K562 (cell line): ENCODE measurements around the gene LGR6. TPM values are rescaled to one million over a fixed set of nuclear protein-coding genes. Genes with fewer than 3 reads are reported as not detected.
A peak's percentile ranks its signal among the peaks of the same experiment; 100 is the strongest.

ENCODE experiments used
- ATAC-seq: fragments of 200-7000 bp; cut with Tn5 transposase; 3 replicates; pipeline ENCODE4 v1.9.1; 2020; ENCODE audit warnings: moderate library complexity
- BruUV-seq: library from RNA; stranded (reverse); fragments of 400-500 nt; replicated peaks from 2 replicates; lab custom pipeline; 2021; lab: Mats Ljungman, UMichigan
- CTCF ChIA-PET: fragments of 300-600 bp; formaldehyde crosslinking; extraction: SDS; loops from one replicate; lab custom pipeline; 2021; ENCODE audit warnings: low intra/inter-chr PET ratio; lab: Yijun Ruan, JAX
- POLR2A ChIA-PET: fragments of 300-600, 350-650 bp; sonication (Branson Sonifier 250); formaldehyde crosslinking; extraction: SDS; loops from one replicate; lab custom pipeline; 2021; ENCODE audit warnings: antibody characterized with exemption, inconsistent platforms; lab: Yijun Ruan, JAX
- DNase-seq, 4 experiments: peaks; one replicate each; pipeline versions ENCODE4 v3.0.0 to v3.0.0-alpha.2; 2011 to 2018; ENCODE audit warnings: low spot score in 3 of 4, mixed read lengths in 3 of 4; ENCODE audit errors: extremely low read depth in 1 of 4
- FAIRE-seq: peaks from 2 replicates; lab custom pipeline; 2011; peaks lifted over from hg19 to GRCh38; lab: Jason Lieb, UNC
- H2AFZ ChIP-seq: 2 replicates; pipeline ENCODE4 v1.6.0; 2011; ENCODE audit warnings: low read depth, low read length, control low read depth, inconsistent platforms
- H3K27ac ChIP-seq: fragments of 200-600 bp; 3 replicates; pipeline ENCODE4 v1.8.0; 2011; ENCODE audit warnings: low read depth, mild to moderate bottlenecking, control low read depth, inconsistent platforms, low read length, moderate library complexity, mixed read lengths; ENCODE audit errors: extremely low read depth
- H3K27me3 ChIP-seq, 2 experiments: fragments of 300-600 bp in 1 of 2; 2 replicates in 1 of 2; 3 replicates in 1 of 2; pipeline versions ENCODE4 v1.6.0 to v1.8.0; 2011; ENCODE audit warnings: inconsistent platforms in 2 of 2, low read length in 2 of 2, mild to moderate bottlenecking in 1 of 2, mixed read lengths in 1 of 2, moderate library complexity in 1 of 2; ENCODE audit not compliant: control insufficient read depth in 2 of 2, insufficient read depth in 2 of 2
- H3K36me3 ChIP-seq: fragments of 300-600 bp; 3 replicates; pipeline ENCODE4 v1.8.0; 2011; ENCODE audit warnings: mild to moderate bottlenecking, low read length, inconsistent platforms; ENCODE audit not compliant: control insufficient read depth, insufficient read depth
- H3K4me1 ChIP-seq, 2 experiments: fragments of 200-600 bp in 1 of 2; replicated peaks in 1 of 2; 2 replicates in 1 of 2; 3 replicates in 1 of 2; pipeline versions ENCODE4 v1.5.1 to v1.8.0; 2011; ENCODE audit warnings: inconsistent platforms in 2 of 2, low read length in 2 of 2, mild to moderate bottlenecking in 1 of 2, mixed read lengths in 1 of 2, moderate library complexity in 1 of 2; ENCODE audit not compliant: control insufficient read depth in 2 of 2, insufficient read depth in 2 of 2
- H3K4me2 ChIP-seq: 2 replicates; pipeline ENCODE4 v1.6.1; 2011; ENCODE audit warnings: low read length, control low read depth, inconsistent platforms, mixed read lengths; ENCODE audit not compliant: insufficient read depth
- H3K4me3 ChIP-seq: fragments of 200-600 bp; sonication (generic), shearing (Covaris generic); 2 replicates; pipeline ENCODE4 v1.5.1; 2016; ENCODE audit warnings: control low read depth, inconsistent platforms
- H3K79me2 ChIP-seq: fragments of 200-600 bp; 3 replicates; pipeline ENCODE4 v1.8.0; 2011; ENCODE audit warnings: low read length, inconsistent platforms; ENCODE audit not compliant: control insufficient read depth, insufficient read depth
- H3K9ac ChIP-seq, 2 experiments: 2 replicates each; pipeline versions ENCODE4 v1.6.0 to v1.6.1; 2011; ENCODE audit warnings: low read depth in 2 of 2, low read length in 2 of 2, control low read depth in 1 of 2, inconsistent platforms in 1 of 2, mild to moderate bottlenecking in 1 of 2, mixed read lengths in 1 of 2; ENCODE audit not compliant: insufficient read depth in 1 of 2
- H3K9me1 ChIP-seq: one replicate; pipeline ENCODE4 v1.6.0; 2011; ENCODE audit warnings: inconsistent platforms, mild to moderate bottlenecking, low read length, moderate library complexity; ENCODE audit not compliant: control insufficient read depth, insufficient read depth
- H3K9me3 ChIP-seq: replicated peaks from 2 replicates; pipeline ENCODE4 v1.5.1; 2011; ENCODE audit warnings: low read depth, low read length, inconsistent platforms; ENCODE audit not compliant: control insufficient read depth, insufficient read depth
- H4K20me1 ChIP-seq: replicated peaks from 2 replicates; pipeline ENCODE4 v1.6.1; 2011; ENCODE audit warnings: low read length, inconsistent platforms, mixed read lengths; ENCODE audit not compliant: control insufficient read depth, insufficient read depth
- MCM3 ChIP-seq: fragments of 450-650 bp; IDR thresholded peaks from 2 replicates; pipeline ENCODE4 v1.6.1; 2016
- MYNN ChIP-seq, 2 experiments: sonication (generic); formaldehyde crosslinking in 1 of 2; IDR thresholded peaks; 2 replicates each; pipeline versions ENCODE4 v1.5.0 to v1.6.1; 2016 to 2020; ENCODE audit warnings: antibody characterized with exemption in 1 of 2, missing genetic modification reagents in 1 of 2
- PHF20 ChIP-seq: fragments of 450-650 bp; IDR thresholded peaks from 2 replicates; pipeline ENCODE4 v1.6.1; 2018; ENCODE audit not compliant: partially characterized antibody
- POLR2A ChIP-seq: fragments of 450-650 bp; conservative IDR thresholded peaks from 2 replicates; pipeline ENCODE4 v1.6.1; 2016
- POLR2G ChIP-seq: fragments of 200-400 bp; formaldehyde crosslinking; IDR thresholded peaks from 2 replicates; pipeline ENCODE4 v1.6.1; 2017; ENCODE audit warnings: low read depth, mild to moderate bottlenecking, antibody characterized with exemption, low read length, moderate library complexity
- RBFOX2 ChIP-seq: fragments of 200-400 bp; formaldehyde crosslinking; IDR thresholded peaks from 2 replicates; pipeline ENCODE4 v1.6.1; 2017; ENCODE audit warnings: low read depth, mild to moderate bottlenecking, low read length, moderate library complexity
- SAP30 ChIP-seq: fragments of 200-600 bp; sonication (generic); IDR thresholded peaks from 2 replicates; pipeline ENCODE4 v1.6.1; 2012; ENCODE audit warnings: borderline replicate concordance, low read depth, mild to moderate bottlenecking, moderate library complexity, low read length, control low read depth, inconsistent platforms; ENCODE audit not compliant: insufficient read depth, poor library complexity, severe bottlenecking
- SREBF1 ChIP-seq: fragments of 150-350 bp; IDR thresholded peaks from 2 replicates; pipeline ENCODE4 v1.6.1; 2014; ENCODE audit warnings: antibody characterized with exemption, low read depth, low read length, borderline replicate concordance
- ZFP30 ChIP-seq: fragments of 250-450 bp; sonication (Bioruptor Pico); IDR thresholded peaks from 2 replicates; pipeline ENCODE4 v1.8.0; 2022; ENCODE audit warnings: moderate library complexity, mild to moderate bottlenecking, inconsistent platforms, borderline replicate concordance
- ZNF23 ChIP-seq: fragments of 250-450 bp; sonication (Bioruptor Pico); IDR thresholded peaks from 2 replicates; pipeline ENCODE4 v1.4.0; 2020; ENCODE audit warnings: mild to moderate bottlenecking
- ZNF668 ChIP-seq: fragments of 250-450 bp; sonication (Bioruptor Pico); IDR thresholded peaks from 2 replicates; pipeline ENCODE4 v1.8.0; 2022; ENCODE audit warnings: mild to moderate bottlenecking, inconsistent platforms
- ZNF75A ChIP-seq: fragments of 450-650 bp; formaldehyde crosslinking; IDR thresholded peaks from 2 replicates; pipeline ENCODE4 v1.4.0; 2020; ENCODE audit warnings: mild to moderate bottlenecking
- WGBS: fragments of 100-300 bp; shearing (Covaris generic); methylation state at CpG from one replicate; pipeline ENCODE4 v1.1.6; 2016; ENCODE audit warnings: low coverage, mixed read lengths; ENCODE audit not compliant: insufficient coverage; ENCODE audit errors: missing lambda C conversion rate; 5-methylcytosine and 5-hydroxymethylcytosine counted together
- in situ Hi-C: fragments of 300-500 bp; cut with MboI; formaldehyde crosslinking; loops from 4 replicates; pipeline ENCODE4 v1.15.0; 2018; ENCODE audit warnings: inconsistent platforms, mixed read lengths
- intact Hi-C: fragments of 100-400 bp; cut with micrococcal nuclease; formaldehyde crosslinking; loops from 2 replicates; pipeline ENCODE4 v1.14.2; 2022
- polyA plus RNA-seq, 8 experiments: library from polyadenylated mRNA; depleted of rRNA in 4 of 8; stranded (reverse) in 5 of 8; unstranded in 3 of 8; fragments of >200 nt; fragmentation: Nextera tagmentation in 2 of 8; fragmentation: Illumina TruSeq in 1 of 8; extraction: Ambion mirVana in 2 of 8; extraction: Trizol in 1 of 8; gene quantifications; 2 replicates each; pipeline versions ENCODE4 v1.2.1 to v1.2.3, GENCODE V29; 2011 to 2014; ENCODE audit warnings: inconsistent platforms in 1 of 8, missing spikeins in 1 of 8
- total RNA-seq, 7 experiments: library from RNA; depleted of rRNA in 6 of 7; stranded (reverse); fragments of >200 nt in 6 of 7; fragmentation: Illumina TruSeq in 2 of 7; extraction: Trizol in 2 of 7; gene quantifications; 2 replicates each; pipeline versions ENCODE4 v1.2.1 to v1.2.3, GENCODE V29; 2011 to 2021; ENCODE audit warnings: low replicate concordance in 1 of 7
- TF ChIP-seq, protein P1 (sequence below): sonication (generic); formaldehyde crosslinking; IDR thresholded peaks from 2 replicates; pipeline ENCODE4 v1.8.0; 2022; ENCODE audit warnings: mild to moderate bottlenecking, missing genetic modification reagents

The LGR6 gene
- total and polyA plus RNA-seq, 9 of the 15 experiments (the other 6 are each of a cell fraction or from before 2014, with no cell fraction given), result 0.01 to 0.54 (median 0.17) TPM; not detected in 1

DNA sequence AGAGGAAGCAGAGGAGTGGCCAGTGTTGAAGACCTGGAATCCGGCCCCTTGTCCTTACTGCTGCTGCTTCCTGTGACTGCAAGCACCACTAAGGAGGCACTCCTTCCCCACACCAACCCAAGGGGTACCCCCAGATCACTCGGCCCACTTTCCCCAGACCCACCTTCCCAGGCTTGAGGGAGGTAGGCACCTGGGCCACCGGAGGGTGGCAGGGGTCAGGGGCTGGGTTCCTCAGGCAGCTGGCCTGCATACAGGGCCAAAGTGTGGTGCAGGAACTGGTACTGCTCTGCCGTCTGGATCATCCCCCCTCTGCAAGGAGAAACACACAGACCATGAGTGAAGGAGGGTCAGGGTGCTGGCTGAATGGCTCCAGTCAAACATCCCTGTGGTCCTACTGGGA lies 45.2 kb upstream of the LGR6 start:
- no peak for ATAC-seq
- no TSS peak for BruUV-seq
- H3K4me2 ChIP-seq, result no peak overlapping the region
- H4K20me1 ChIP-seq, result peaks cover 7% of the 10 kb centered on the region; the same call in 1 of the 2 replicates
- peaks cover 25 to 35% of the 10 kb centered on the region in 2 experiments; a peak in 4 of 5 replicates for H3K4me1 ChIP-seq
- intact Hi-C loops, result no loop called here
- WGBS, result 81% methylated on average over 4 of the region's 4 CpGs
- DNase-seq, result no peak
- 0 out of 2 replicates have a peak, but pooled peaks have one; percentile 12 for TF ChIP-seq MYNN (IDR thresholded peaks at IDR 0.05)
- no peak for TF ChIP-seq MYNN (CRISPR knock-in tag; IDR thresholded peaks at IDR 0.05)
- TF ChIP-seq MCM3, result no peak
- no peak for TF ChIP-seq ZNF668
- TF ChIP-seq ZNF23, result no peak
- TF ChIP-seq SAP30, result no peak
- TF ChIP-seq SREBF1, result no peak
- TF ChIP-seq POLR2G, result peak; percentile 62
- no peak for TF ChIP-seq ZNF75A (CRISPR knock-in tag)
- no peak for TF ChIP-seq PHF20
- TF ChIP-seq RBFOX2, result peak; percentile 58
- TF ChIP-seq, protein P1, sequence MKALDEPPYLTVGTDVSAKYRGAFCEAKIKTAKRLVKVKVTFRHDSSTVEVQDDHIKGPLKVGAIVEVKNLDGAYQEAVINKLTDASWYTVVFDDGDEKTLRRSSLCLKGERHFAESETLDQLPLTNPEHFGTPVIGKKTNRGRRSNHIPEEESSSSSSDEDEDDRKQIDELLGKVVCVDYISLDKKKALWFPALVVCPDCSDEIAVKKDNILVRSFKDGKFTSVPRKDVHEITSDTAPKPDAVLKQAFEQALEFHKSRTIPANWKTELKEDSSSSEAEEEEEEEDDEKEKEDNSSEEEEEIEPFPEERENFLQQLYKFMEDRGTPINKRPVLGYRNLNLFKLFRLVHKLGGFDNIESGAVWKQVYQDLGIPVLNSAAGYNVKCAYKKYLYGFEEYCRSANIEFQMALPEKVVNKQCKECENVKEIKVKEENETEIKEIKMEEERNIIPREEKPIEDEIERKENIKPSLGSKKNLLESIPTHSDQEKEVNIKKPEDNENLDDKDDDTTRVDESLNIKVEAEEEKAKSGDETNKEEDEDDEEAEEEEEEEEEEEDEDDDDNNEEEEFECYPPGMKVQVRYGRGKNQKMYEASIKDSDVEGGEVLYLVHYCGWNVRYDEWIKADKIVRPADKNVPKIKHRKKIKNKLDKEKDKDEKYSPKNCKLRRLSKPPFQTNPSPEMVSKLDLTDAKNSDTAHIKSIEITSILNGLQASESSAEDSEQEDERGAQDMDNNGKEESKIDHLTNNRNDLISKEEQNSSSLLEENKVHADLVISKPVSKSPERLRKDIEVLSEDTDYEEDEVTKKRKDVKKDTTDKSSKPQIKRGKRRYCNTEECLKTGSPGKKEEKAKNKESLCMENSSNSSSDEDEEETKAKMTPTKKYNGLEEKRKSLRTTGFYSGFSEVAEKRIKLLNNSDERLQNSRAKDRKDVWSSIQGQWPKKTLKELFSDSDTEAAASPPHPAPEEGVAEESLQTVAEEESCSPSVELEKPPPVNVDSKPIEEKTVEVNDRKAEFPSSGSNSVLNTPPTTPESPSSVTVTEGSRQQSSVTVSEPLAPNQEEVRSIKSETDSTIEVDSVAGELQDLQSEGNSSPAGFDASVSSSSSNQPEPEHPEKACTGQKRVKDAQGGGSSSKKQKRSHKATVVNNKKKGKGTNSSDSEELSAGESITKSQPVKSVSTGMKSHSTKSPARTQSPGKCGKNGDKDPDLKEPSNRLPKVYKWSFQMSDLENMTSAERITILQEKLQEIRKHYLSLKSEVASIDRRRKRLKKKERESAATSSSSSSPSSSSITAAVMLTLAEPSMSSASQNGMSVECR (CRISPR knock-in tag), result 0 out of 2 replicates have a peak, but pooled peaks have one; percentile 28
- no peak for TF ChIP-seq ZFP30 (CRISPR knock-in tag)
- TF ChIP-seq POLR2A, result 0 out of 2 replicates have a peak, but pooled peaks have one; percentile 15
- H3K9me1 ChIP-seq, result no peaks in the 10 kb centered on the region
- no peaks in the 10 kb centered on the region for H3K27me3 ChIP-seq
- FAIRE-seq, result no peak
- peaks cover 11% of the 10 kb centered on the region for H3K79me2 ChIP-seq
- H2AFZ ChIP-seq, result no peak overlapping the region
- ChIA-PET CTCF (no interaction called here), POLR2A (interaction anchor here (0.7 to 8.9 kb wide), 5 partner anchors 7 to 78 kb away, joined by 3 to 49 read pairs (median 3); partner anchors contain the start of gene PTPN7)
- H3K27ac ChIP-seq, result no peak overlapping the region
- in situ Hi-C loops, result no loop called here
- H3K9me3 ChIP-seq, result no peaks in the 10 kb centered on the region
- H3K4me3 ChIP-seq, result no peak overlapping the region
- peaks cover 66% of the 10 kb centered on the region for H3K36me3 ChIP-seq
- H3K9ac ChIP-seq, result peak overlapping the region in 1 of 2 experiments; percentile 81; a peak in 2 of 4 replicates
